K562 (cell line): ENCODE results near the gene TNFSF15. TPM values are rescaled to one million over a fixed set of nuclear protein-coding genes. Genes with fewer than 3 reads are reported as not detected.

Experiments
- ATAC-seq: fragments of 200-7000 bp; cut with Tn5 transposase; 3 replicates; pipeline ENCODE4 v1.9.1; 2020; ENCODE audit warnings: moderate library complexity
- BruUV-seq: library from RNA; stranded (reverse); fragments of 400-500 nt; replicated peaks from 2 replicates; lab custom pipeline; 2021; lab: Mats Ljungman, UMichigan
- CTCF ChIA-PET: fragments of 300-600 bp; formaldehyde crosslinking; extraction: SDS; loops from one replicate; lab custom pipeline; 2021; ENCODE audit warnings: low intra/inter-chr PET ratio; lab: Yijun Ruan, JAX
- POLR2A ChIA-PET: fragments of 300-600, 350-650 bp; sonication (Branson Sonifier 250); formaldehyde crosslinking; extraction: SDS; loops from one replicate; lab custom pipeline; 2021; ENCODE audit warnings: antibody characterized with exemption, inconsistent platforms; lab: Yijun Ruan, JAX
- DNase-seq, 4 experiments: peaks; one replicate each; pipeline versions ENCODE4 v3.0.0 to v3.0.0-alpha.2; 2011 to 2018; ENCODE audit warnings: low spot score in 3 of 4, mixed read lengths in 3 of 4; ENCODE audit errors: extremely low read depth in 1 of 4
- FAIRE-seq: peaks from 2 replicates; lab custom pipeline; 2011; peaks lifted over from hg19 to GRCh38; lab: Jason Lieb, UNC
- H2AFZ ChIP-seq: 2 replicates; pipeline ENCODE4 v1.6.0; 2011; ENCODE audit warnings: low read depth, low read length, control low read depth, inconsistent platforms
- H3K27ac ChIP-seq: fragments of 200-600 bp; 3 replicates; pipeline ENCODE4 v1.8.0; 2011; ENCODE audit warnings: low read depth, mild to moderate bottlenecking, control low read depth, inconsistent platforms, low read length, moderate library complexity, mixed read lengths; ENCODE audit errors: extremely low read depth
- H3K27me3 ChIP-seq, 2 experiments: fragments of 300-600 bp in 1 of 2; 2 replicates in 1 of 2; 3 replicates in 1 of 2; pipeline versions ENCODE4 v1.6.0 to v1.8.0; 2011; ENCODE audit warnings: inconsistent platforms in 2 of 2, low read length in 2 of 2, mild to moderate bottlenecking in 1 of 2, mixed read lengths in 1 of 2, moderate library complexity in 1 of 2; ENCODE audit not compliant: control insufficient read depth in 2 of 2, insufficient read depth in 2 of 2
- H3K36me3 ChIP-seq: fragments of 300-600 bp; 3 replicates; pipeline ENCODE4 v1.8.0; 2011; ENCODE audit warnings: mild to moderate bottlenecking, low read length, inconsistent platforms; ENCODE audit not compliant: control insufficient read depth, insufficient read depth
- H3K4me1 ChIP-seq, 2 experiments: fragments of 200-600 bp in 1 of 2; replicated peaks in 1 of 2; 2 replicates in 1 of 2; 3 replicates in 1 of 2; pipeline versions ENCODE4 v1.5.1 to v1.8.0; 2011; ENCODE audit warnings: inconsistent platforms in 2 of 2, low read length in 2 of 2, mild to moderate bottlenecking in 1 of 2, mixed read lengths in 1 of 2, moderate library complexity in 1 of 2; ENCODE audit not compliant: control insufficient read depth in 2 of 2, insufficient read depth in 2 of 2
- H3K4me2 ChIP-seq: 2 replicates; pipeline ENCODE4 v1.6.1; 2011; ENCODE audit warnings: low read length, control low read depth, inconsistent platforms, mixed read lengths; ENCODE audit not compliant: insufficient read depth
- H3K4me3 ChIP-seq: fragments of 200-600 bp; sonication (generic), shearing (Covaris generic); 2 replicates; pipeline ENCODE4 v1.5.1; 2016; ENCODE audit warnings: control low read depth, inconsistent platforms
- H3K79me2 ChIP-seq: fragments of 200-600 bp; 3 replicates; pipeline ENCODE4 v1.8.0; 2011; ENCODE audit warnings: low read length, inconsistent platforms; ENCODE audit not compliant: control insufficient read depth, insufficient read depth
- H3K9ac ChIP-seq, 2 experiments: 2 replicates each; pipeline versions ENCODE4 v1.6.0 to v1.6.1; 2011; ENCODE audit warnings: low read depth in 2 of 2, low read length in 2 of 2, control low read depth in 1 of 2, inconsistent platforms in 1 of 2, mild to moderate bottlenecking in 1 of 2, mixed read lengths in 1 of 2; ENCODE audit not compliant: insufficient read depth in 1 of 2
- H3K9me1 ChIP-seq: one replicate; pipeline ENCODE4 v1.6.0; 2011; ENCODE audit warnings: inconsistent platforms, mild to moderate bottlenecking, low read length, moderate library complexity; ENCODE audit not compliant: control insufficient read depth, insufficient read depth
- H3K9me3 ChIP-seq: replicated peaks from 2 replicates; pipeline ENCODE4 v1.5.1; 2011; ENCODE audit warnings: low read depth, low read length, inconsistent platforms; ENCODE audit not compliant: control insufficient read depth, insufficient read depth
- H4K20me1 ChIP-seq: replicated peaks from 2 replicates; pipeline ENCODE4 v1.6.1; 2011; ENCODE audit warnings: low read length, inconsistent platforms, mixed read lengths; ENCODE audit not compliant: control insufficient read depth, insufficient read depth
- COPS2 ChIP-seq: fragments of 450-650 bp; conservative IDR thresholded peaks from 2 replicates; pipeline ENCODE4 v1.6.1; 2016; ENCODE audit warnings: mild to moderate bottlenecking, moderate library complexity
- CTCF ChIP-seq, 3 experiments: IDR thresholded peaks in 2 of 3; conservative IDR thresholded peaks in 1 of 3; 2 replicates each; pipeline ENCODE4 v1.5.1; 2011 to 2012; ENCODE audit warnings: low read length in 3 of 3, mild to moderate bottlenecking in 3 of 3, control low read depth in 2 of 3, improper control_type of control experiment in 1 of 3, inconsistent platforms in 1 of 3, low read depth in 1 of 3, mixed read lengths in 1 of 3, moderate library complexity in 1 of 3; ENCODE audit not compliant: insufficient read depth in 2 of 3
- ELK1 ChIP-seq: sonication (generic); formaldehyde crosslinking; IDR thresholded peaks from 2 replicates; pipeline ENCODE4 v1.8.1; 2022; ENCODE audit warnings: missing genetic modification reagents
- HCFC1 ChIP-seq: IDR thresholded peaks from 2 replicates; pipeline ENCODE4 v1.6.1; 2012; ENCODE audit warnings: low read depth, low read length, improper control_type of control experiment
- NFRKB ChIP-seq: fragments of 450-650 bp; IDR thresholded peaks from 2 replicates; pipeline ENCODE4 v1.6.1; 2016; ENCODE audit warnings: low read depth
- PYGO2 ChIP-seq: fragments of 450-650 bp; IDR thresholded peaks from 2 replicates; pipeline ENCODE4 v1.6.1; 2016; ENCODE audit warnings: mild to moderate bottlenecking, missing genetic modification characterization, moderate library complexity, missing compliant biosample characterization
- RBM25 ChIP-seq: fragments of 200-400 bp; formaldehyde crosslinking; IDR thresholded peaks from 2 replicates; pipeline ENCODE4 v1.6.1; 2018; ENCODE audit warnings: low read length, low read depth, moderate library complexity; ENCODE audit not compliant: severe bottlenecking
- RBM39 ChIP-seq: fragments of 200-400 bp; formaldehyde crosslinking; optimal IDR thresholded peaks from 2 replicates; pipeline ENCODE3; 2018; ENCODE audit warnings: low read depth, low read length
- TAF1 ChIP-seq: IDR thresholded peaks from 2 replicates; pipeline ENCODE4 v1.6.1; 2011; ENCODE audit warnings: mild to moderate bottlenecking, low read length, moderate library complexity; ENCODE audit not compliant: insufficient read depth, control insufficient read depth, severe bottlenecking; ENCODE audit errors: extremely low read depth
- ZBTB26 ChIP-seq: fragments of 450-650 bp; formaldehyde crosslinking; IDR thresholded peaks from 2 replicates; pipeline ENCODE4 v1.4.0; 2022; ENCODE audit warnings: missing genetic modification characterization
- ZHX1 ChIP-seq: fragments of 150-350 bp; conservative IDR thresholded peaks from 2 replicates; pipeline ENCODE4 v1.6.1; 2014; ENCODE audit warnings: low read length
- ZNF253 ChIP-seq: fragments of 250-450 bp; sonication (Bioruptor Pico); conservative IDR thresholded peaks from 2 replicates; pipeline ENCODE4 v1.6.1; 2021; ENCODE audit warnings: mild to moderate bottlenecking
- ZNF347 ChIP-seq: fragments of 450-650 bp; formaldehyde crosslinking; IDR thresholded peaks from 2 replicates; pipeline ENCODE4 v1.4.0; 2020; ENCODE audit warnings: low read depth, mild to moderate bottlenecking, moderate library complexity
- ZNF695 ChIP-seq: fragments of 450-650 bp; formaldehyde crosslinking; IDR thresholded peaks from 2 replicates; pipeline ENCODE4 v1.4.0; 2020; ENCODE audit warnings: mild to moderate bottlenecking, moderate library complexity
- ZNF77 ChIP-seq: fragments of 250-450 bp; sonication (Bioruptor Pico); IDR thresholded peaks from 2 replicates; pipeline ENCODE4 v1.5.0; 2020
- ZSCAN32 ChIP-seq: fragments of 450-650 bp; formaldehyde crosslinking; IDR thresholded peaks from 2 replicates; pipeline ENCODE4 v1.4.0; 2020; ENCODE audit warnings: mild to moderate bottlenecking, moderate library complexity
- WGBS: fragments of 100-300 bp; shearing (Covaris generic); methylation state at CpG from one replicate; pipeline ENCODE4 v1.1.6; 2016; ENCODE audit warnings: low coverage, mixed read lengths; ENCODE audit not compliant: insufficient coverage; ENCODE audit errors: missing lambda C conversion rate; 5-methylcytosine and 5-hydroxymethylcytosine counted together
- in situ Hi-C: fragments of 300-500 bp; cut with MboI; formaldehyde crosslinking; loops from 4 replicates; pipeline ENCODE4 v1.15.0; 2018; ENCODE audit warnings: inconsistent platforms, mixed read lengths
- intact Hi-C: fragments of 100-400 bp; cut with micrococcal nuclease; formaldehyde crosslinking; loops from 2 replicates; pipeline ENCODE4 v1.14.2; 2022
- polyA plus RNA-seq, 8 experiments: library from polyadenylated mRNA; depleted of rRNA in 4 of 8; stranded (reverse) in 5 of 8; unstranded in 3 of 8; fragments of >200 nt; fragmentation: Nextera tagmentation in 2 of 8; fragmentation: Illumina TruSeq in 1 of 8; extraction: Ambion mirVana in 2 of 8; extraction: Trizol in 1 of 8; gene quantifications; 2 replicates each; pipeline versions ENCODE4 v1.2.1 to v1.2.3, GENCODE V29; 2011 to 2014; ENCODE audit warnings: inconsistent platforms in 1 of 8, missing spikeins in 1 of 8
- total RNA-seq, 7 experiments: library from RNA; depleted of rRNA in 6 of 7; stranded (reverse); fragments of >200 nt in 6 of 7; fragmentation: Illumina TruSeq in 2 of 7; extraction: Trizol in 2 of 7; gene quantifications; 2 replicates each; pipeline versions ENCODE4 v1.2.1 to v1.2.3, GENCODE V29; 2011 to 2021; ENCODE audit warnings: low replicate concordance in 1 of 7

TNFSF15 gene
- total and polyA plus RNA-seq, 9 of the 15 experiments (the other 6 are each of a cell fraction or from before 2014, with no cell fraction given), result not detected

- FAIRE-seq (no peak), ATAC-seq (no peak), DNase-seq (no peak)
- no peaks in the 10 kb centered on the region for H4K20me1 ChIP-seq
- POLR2A ChIA-PET, result interaction anchor here (0.6 to 0.7 kb wide), 2 partner anchors 91 to 1307 kb away, joined by 3 to 4 read pairs; no protein-coding TSS in a partner anchor
- no peaks in the 10 kb centered on the region for H3K36me3 ChIP-seq
- no peak overlapping the region for H3K9ac ChIP-seq
- WGBS, result 0% methylated on average over 2 of the region's 2 CpGs
- H3K4me1 ChIP-seq, result no peaks in the 10 kb centered on the region
- no peak overlapping the region for H3K27ac ChIP-seq
- H2AFZ ChIP-seq, result no peak overlapping the region
- H3K9me3 ChIP-seq, result no peaks in the 10 kb centered on the region
- no peak overlapping the region for H3K4me2 ChIP-seq
- intact Hi-C loops, result no loop called here
- no peaks in the 10 kb centered on the region for H3K9me1 ChIP-seq
- no peaks in the 10 kb centered on the region for H3K27me3 ChIP-seq
- CTCF ChIA-PET, result no interaction called here
- H3K4me3 ChIP-seq, result no peak overlapping the region
- H3K79me2 ChIP-seq, result no peaks in the 10 kb centered on the region
- BruUV-seq, result no TSS peak
- in situ Hi-C loops, result no loop called here
- TF ChIP-seq RBM25 (no peak), PYGO2 (tag) (no peak), ZSCAN32 (no peak), HCFC1 (no peak), CTCF (IDR thresholded peaks at IDR 0.05 in 2 of 3, conservative IDR thresholded peaks at IDR 0.05 in 1 of 3; ENCODE audit: insufficient read depth in 2 of 3, low read depth in 1 of 3, low read length in 3 of 3) (no peak), NFRKB (no peak), ZBTB26 (no peak), ZNF77 (CRISPR knock-in tag) (no peak), ZNF347 (CRISPR knock-in tag) (no peak), ELK1 (CRISPR knock-in tag) (no peak), ZNF695 (CRISPR knock-in tag) (no peak), TAF1 (no peak), ZNF253 (CRISPR knock-in tag) (no peak), ZHX1 (no peak), COPS2 (no peak), RBM39 (no peak)
Observed at GRCh38 chr9:114757395-114757794, 48.4 kb downstream of the TNFSF15 start.
